ENCODE results near the gene ASTN2.

ASTN2 gene

GRCh38 chr9:116689486-116690032 is 725.3 kb downstream of the ASTN2 start:
- in situ Hi-C loops (cut with MboI; ENCODE audit: low sequenced_read_pairs): no loop called here

GRCh38 chr9:116688806-116689485 is 725.9 kb downstream of the ASTN2 start:
- in situ Hi-C loops (cut with MboI; ENCODE audit: low sequenced_read_pairs): no loop called here

GRCh38 chr9:116687754-116688135 is 727.1 kb downstream of the ASTN2 start:
- in situ Hi-C loops (cut with MboI; ENCODE audit: low sequenced_read_pairs): no loop called here

GRCh38 chr9:116687074-116687753 is 727.6 kb downstream of the ASTN2 start, which contains the start of gene TRIM32:
TSS of gene TRIM32 (plus strand) at chr9:116687305. CDS start at chr9:116697743, 10,438 bp downstream.
- in situ Hi-C loops (cut with MboI; ENCODE audit: low sequenced_read_pairs): no loop called here

DNA sequence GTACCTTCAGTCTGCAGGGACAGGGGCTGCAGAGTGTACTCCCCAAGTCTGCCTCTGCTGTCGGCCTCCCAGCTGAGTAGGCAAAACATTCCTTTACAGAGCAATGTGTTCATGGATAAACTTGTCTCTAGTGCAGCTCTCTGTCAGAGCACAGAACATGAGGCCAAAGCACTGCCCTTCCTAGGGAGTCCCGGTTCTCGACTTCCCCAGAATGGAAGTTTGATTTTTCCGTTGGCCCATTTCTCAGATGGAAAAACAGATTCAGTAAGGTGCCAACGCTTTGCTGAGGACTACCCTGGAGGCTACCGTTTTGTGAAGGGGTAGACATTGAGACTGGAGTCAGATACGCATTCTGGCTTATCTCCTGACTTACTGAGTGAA is 728.2 kb downstream of the ASTN2 start:
- in situ Hi-C loops (cut with MboI; ENCODE audit: low sequenced_read_pairs): no loop called here

DNA sequence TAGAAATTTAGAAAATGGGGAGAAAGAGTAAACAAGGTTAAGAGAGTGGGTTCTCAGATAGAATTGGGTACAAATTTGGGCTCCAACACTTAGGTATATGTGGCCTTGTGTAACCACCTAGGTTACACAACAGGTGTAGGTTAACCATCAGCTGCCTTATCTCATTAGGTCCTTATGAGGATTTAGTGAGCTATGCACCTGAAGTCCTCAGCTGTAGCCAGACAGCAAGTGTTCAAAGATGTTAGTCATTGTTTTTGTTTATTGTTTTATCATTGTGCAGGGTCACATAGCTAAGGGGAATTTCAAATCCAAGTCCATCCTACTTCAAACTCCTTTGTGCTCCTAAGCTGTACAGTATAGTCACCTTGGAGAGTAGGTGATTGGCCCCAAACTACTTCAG is 728.7 kb downstream of the ASTN2 start:
- in situ Hi-C loops (cut with MboI; ENCODE audit: low sequenced_read_pairs): no loop called here

DNA sequence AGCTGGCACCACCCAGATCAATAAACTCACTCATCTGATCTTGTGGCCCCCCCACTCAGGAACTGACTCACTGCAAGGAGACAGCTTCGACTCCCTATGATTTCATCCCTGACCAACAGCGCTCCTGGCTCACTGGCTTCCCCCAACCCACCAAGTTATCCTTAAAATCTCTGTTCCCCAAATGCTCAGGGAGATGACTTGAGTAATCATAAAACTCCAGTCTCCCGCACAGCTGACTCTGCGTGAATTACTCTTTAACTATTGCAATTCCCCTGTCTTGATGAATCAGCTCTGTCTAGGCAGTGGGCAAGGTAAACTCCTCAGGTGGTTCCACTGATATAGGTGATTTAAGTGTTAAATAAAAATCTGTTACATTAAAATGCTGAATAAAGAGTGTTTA is 729.7 kb downstream of the ASTN2 start:
- in situ Hi-C loops (cut with MboI; ENCODE audit: low sequenced_read_pairs): no loop called here

- in situ Hi-C loops (cut with MboI; ENCODE audit: low sequenced_read_pairs): no loop called here
Measured at GRCh38 chr9:116683535-116683934, 731.3 kb downstream of the ASTN2 start.

GRCh38 chr9:116674210-116674980 is 740.5 kb downstream of the ASTN2 start:
- in situ Hi-C loops (cut with MboI; ENCODE audit: low sequenced_read_pairs): no loop called here

- in situ Hi-C loops (cut with MboI; ENCODE audit: low sequenced_read_pairs): no loop called here
Measured at GRCh38 chr9:116673375-116673774, 741.5 kb downstream of the ASTN2 start.

- in situ Hi-C loops (cut with MboI; ENCODE audit: low sequenced_read_pairs): no loop called here
Measured at GRCh38 chr9:116671605-116672004, 743.3 kb downstream of the ASTN2 start.

- in situ Hi-C loops (cut with MboI; ENCODE audit: low sequenced_read_pairs): no loop called here
Measured at GRCh38 chr9:116668970-116669695, 745.7 kb downstream of the ASTN2 start.

DNA sequence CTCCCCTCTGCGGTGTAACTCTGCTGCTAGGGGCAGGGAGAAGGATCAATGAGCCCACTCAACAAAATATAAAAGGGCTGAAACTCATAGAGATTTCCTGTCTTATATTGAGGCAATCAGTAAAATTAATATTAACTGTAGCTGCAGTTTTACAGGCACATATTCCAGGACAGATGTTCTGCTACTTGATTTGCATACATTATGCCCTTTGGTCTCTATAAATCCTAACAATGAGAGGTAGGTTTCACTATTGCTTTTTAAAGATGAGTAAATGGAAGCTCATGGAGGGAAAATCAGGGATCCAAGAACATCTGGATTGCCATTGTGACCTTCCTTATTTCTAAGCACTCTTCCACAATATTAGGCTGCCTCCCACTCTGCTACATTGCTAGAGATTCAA is 751.3 kb downstream of the ASTN2 start:
- in situ Hi-C loops (cut with MboI; ENCODE audit: low sequenced_read_pairs): no loop called here

DNA sequence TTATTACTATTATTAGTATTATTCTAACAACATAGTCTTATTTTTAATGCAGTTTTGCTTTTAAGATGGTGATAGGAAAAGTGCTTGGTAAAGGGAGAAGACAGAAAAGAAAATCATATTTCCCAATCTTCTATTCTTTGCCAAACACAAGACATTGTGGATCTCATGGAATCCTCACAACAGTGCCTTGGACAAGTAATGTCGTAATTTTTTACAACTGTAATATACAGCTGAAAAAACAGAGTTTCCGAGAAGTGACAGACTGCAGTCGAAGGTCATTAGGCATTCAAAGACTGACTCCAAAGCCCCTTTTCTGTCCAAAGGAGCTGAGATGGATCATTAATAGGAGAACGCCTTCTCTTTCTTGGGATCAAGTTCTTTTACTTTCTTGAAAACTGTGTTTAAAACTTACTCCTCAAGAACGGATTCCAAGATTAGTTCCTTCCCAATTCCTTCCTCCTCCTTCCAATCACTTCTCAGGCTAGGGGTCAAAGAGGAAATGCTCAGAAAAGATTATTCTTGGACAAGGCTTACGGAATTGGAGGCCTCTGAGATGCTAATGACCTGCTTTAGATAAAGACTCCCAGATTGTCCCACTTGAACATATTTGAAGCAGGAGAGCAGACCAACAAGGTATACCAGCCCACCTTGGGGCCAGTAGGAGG is 752.1 kb downstream of the ASTN2 start:
- in situ Hi-C loops (cut with MboI; ENCODE audit: low sequenced_read_pairs): no loop called here

- in situ Hi-C loops (cut with MboI; ENCODE audit: low sequenced_read_pairs): no loop called here
Measured at GRCh38 chr9:116661037-116661954, 753.6 kb downstream of the ASTN2 start.

DNA sequence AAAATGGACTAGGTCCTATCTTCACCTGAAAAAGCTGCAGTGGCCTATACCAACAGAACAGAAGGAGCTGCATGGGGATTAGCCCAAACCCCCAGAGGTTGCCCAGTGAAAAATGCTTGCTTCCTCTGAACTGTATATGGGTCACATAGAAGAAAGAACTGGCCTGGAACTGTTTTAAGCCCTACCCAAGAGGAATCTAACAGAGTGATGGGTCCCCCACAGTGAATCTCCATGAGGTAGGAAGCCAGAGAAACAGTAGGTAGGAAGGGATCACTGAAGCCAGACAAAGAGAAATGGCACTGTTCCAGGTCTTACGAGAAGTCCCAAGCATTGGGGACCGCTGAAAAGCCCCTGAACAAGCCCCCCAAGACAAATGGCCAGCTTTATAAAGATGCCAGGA is 756.6 kb downstream of the ASTN2 start:
- in situ Hi-C loops (cut with MboI; ENCODE audit: low sequenced_read_pairs): no loop called here

GRCh38 chr9:116656977-116657376 is 757.9 kb downstream of the ASTN2 start:
- in situ Hi-C loops (cut with MboI; ENCODE audit: low sequenced_read_pairs): no loop called here

DNA sequence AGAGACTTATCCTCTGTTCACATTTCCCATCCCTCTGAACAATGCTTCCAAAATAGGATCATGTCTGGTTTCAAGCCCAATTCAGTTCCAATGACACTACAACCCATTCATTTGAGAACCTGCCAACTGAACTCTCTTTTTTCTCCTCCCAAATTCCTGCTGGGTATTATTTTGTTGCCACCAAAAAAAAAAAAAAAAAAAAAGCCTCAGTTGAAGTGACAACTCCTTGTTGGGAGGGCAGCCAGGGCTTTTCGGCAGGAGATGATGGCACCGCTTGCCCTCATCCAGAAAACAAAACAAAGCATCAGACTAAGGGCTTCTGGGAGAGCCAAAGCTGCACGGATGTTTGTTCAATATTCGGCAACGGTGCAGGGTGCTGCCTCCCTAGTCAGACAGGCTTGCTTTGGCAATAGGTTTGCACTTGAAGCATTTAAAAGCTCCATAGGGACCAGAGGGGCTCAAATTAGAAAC is 758.3 kb downstream of the ASTN2 start:
- in situ Hi-C loops (cut with MboI; ENCODE audit: low sequenced_read_pairs): no loop called here

DNA sequence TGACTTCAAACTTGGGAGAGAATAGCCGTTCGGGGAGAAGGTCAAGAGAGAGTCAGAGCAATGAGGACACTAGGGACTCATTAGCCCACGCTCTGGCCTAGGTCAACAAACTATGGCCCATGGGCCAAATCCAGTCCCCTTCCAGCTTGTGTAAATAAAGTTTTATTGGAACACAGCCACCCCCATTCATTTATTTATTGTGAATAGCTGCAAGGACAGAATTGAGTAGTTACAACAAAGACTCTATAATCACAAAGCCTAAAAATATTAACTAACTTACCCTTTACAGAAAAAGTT is 760.9 kb downstream of the ASTN2 start:
- in situ Hi-C loops (cut with MboI; ENCODE audit: low sequenced_read_pairs): no loop called here
